HG03039 (cell line): ENCODE measurements around the gene ZNF771.
"Not testable (repeated sequence)": the region's sequence is repeated elsewhere in the genome, so short reads cannot be mapped to it uniquely, and the experiment has no call there.

Experiments used
- ATAC-seq: cut with Tn5 transposase; IDR thresholded peaks from one replicate; pipeline ENCODE4 v1.9.1; 2021; ENCODE audit warnings: mild to moderate bottlenecking, moderate library complexity; ENCODE audit not compliant: unreplicated experiment

The ZNF771 gene

GRCh38 chr16:30429678-30430427, 22.4 kb downstream of the ZNF771 start, which contains the start of gene DCTPP1:
TSS of gene DCTPP1 (minus strand) at chr16:30430030. CDS start at chr16:30429980, 50 bp downstream.
- peak; percentile 97 for ATAC-seq

- ATAC-seq, result no peak
Observed at GRCh38 chr16:30430428-30430970, 23.1 kb downstream of the ZNF771 start.

GRCh38 chr16:30434852-30435251, 27.4 kb downstream of the ZNF771 start:
- ATAC-seq, result no peak

GRCh38 chr16:30437511-30438046, 30.2 kb downstream of the ZNF771 start:
- ATAC-seq, result no peak

GRCh38 chr16:30438835-30439234, 31.4 kb downstream of the ZNF771 start:
- ATAC-seq, result no peak

GRCh38 chr16:30439720-30440348, 32.4 kb downstream of the ZNF771 start:
- ATAC-seq, result no peak

- no peak for ATAC-seq
Observed at GRCh38 chr16:30443631-30444030, 36.2 kb downstream of the ZNF771 start.

GRCh38 chr16:30444231-30445148, 37.1 kb downstream of the ZNF771 start:
- no peak for ATAC-seq

- no peak for ATAC-seq
Observed at GRCh38 chr16:30445149-30445407, 37.7 kb downstream of the ZNF771 start.

GRCh38 chr16:30445408-30446202, 38.2 kb downstream of the ZNF771 start, which contains the start of gene SEPHS2:
TSS of gene SEPHS2 (minus strand) at chr16:30445874. CDS start at chr16:30445727, 147 bp downstream.
- ATAC-seq, result peak; percentile 76

GRCh38 chr16:30446203-30446595, 38.8 kb downstream of the ZNF771 start:
- ATAC-seq, result no peak

- no peak for ATAC-seq
Observed at GRCh38 chr16:30447512-30448226, 40.3 kb downstream of the ZNF771 start.

- ATAC-seq, result no peak
Observed at GRCh38 chr16:30449116-30449435, 41.7 kb downstream of the ZNF771 start.

GRCh38 chr16:30452709-30453580, 45.5 kb downstream of the ZNF771 start:
- ATAC-seq, result not testable (repeated sequence)

GRCh38 chr16:30456302-30456701, 48.9 kb downstream of the ZNF771 start:
- ATAC-seq, result no peak

GRCh38 chr16:30457256-30457655, 49.9 kb downstream of the ZNF771 start:
- ATAC-seq, result no peak

- no peak for ATAC-seq
Observed at GRCh38 chr16:30457743-30458560, 50.5 kb downstream of the ZNF771 start.
